Measurements from ENCODE around the gene ADGRG4. TPM values are rescaled to one million over a fixed set of nuclear protein-coding genes. Genes with fewer than 3 reads are reported as not detected.

ADGRG4 gene
- total RNA-seq, 2 donors from 2014 or later, result 0.23 TPM; not detected in 1

GRCh38 chrX:136452614-136453013 is 151.9 kb downstream of the ADGRG4 start:
- Histone ChIP-seq H3K4me3 (no peak overlapping the region), H3K36me3 (no peaks in the 10 kb centered on the region), H3K4me1 (replicated peaks) (no peaks in the 10 kb centered on the region), H3K9me3 (no peaks in the 10 kb centered on the region), H3K27ac (no peak overlapping the region), H3K27me3 (replicated peaks; ENCODE audit: insufficient read depth) (no peaks in the 10 kb centered on the region)
- 78% methylated on average over 5 of the region's 5 CpGs for WGBS
- TF ChIP-seq POLR2AphosphoS5 (IDR thresholded peaks at IDR 0.05), result no peak
- no peak for TF ChIP-seq CTCF (IDR thresholded peaks at IDR 0.05)
- TF ChIP-seq POLR2A (IDR thresholded peaks at IDR 0.05), result no peak
- intact Hi-C loops (cut with DNase I), result no loop called here
- no peak for DNase-seq (ENCODE audit: low spot score)

- Histone ChIP-seq H3K27ac (no peak overlapping the region), H3K9me3 (no peaks in the 10 kb centered on the region), H3K27me3 (replicated peaks; ENCODE audit: insufficient read depth) (no peaks in the 10 kb centered on the region), H3K4me1 (replicated peaks) (no peaks in the 10 kb centered on the region), H3K4me3 (no peak overlapping the region), H3K36me3 (no peaks in the 10 kb centered on the region)
- no peak for TF ChIP-seq POLR2AphosphoS5 (IDR thresholded peaks at IDR 0.05)
- no peak for TF ChIP-seq CTCF (IDR thresholded peaks at IDR 0.05)
- no peak for TF ChIP-seq POLR2A (IDR thresholded peaks at IDR 0.05)
- 84% methylated on average over 1 of the region's 1 CpG for WGBS
- DNase-seq (ENCODE audit: low spot score), result no peak
- intact Hi-C loops (cut with DNase I), result no loop called here
Measured at GRCh38 chrX:136453114-136453513, 152.4 kb downstream of the ADGRG4 start.

DNA sequence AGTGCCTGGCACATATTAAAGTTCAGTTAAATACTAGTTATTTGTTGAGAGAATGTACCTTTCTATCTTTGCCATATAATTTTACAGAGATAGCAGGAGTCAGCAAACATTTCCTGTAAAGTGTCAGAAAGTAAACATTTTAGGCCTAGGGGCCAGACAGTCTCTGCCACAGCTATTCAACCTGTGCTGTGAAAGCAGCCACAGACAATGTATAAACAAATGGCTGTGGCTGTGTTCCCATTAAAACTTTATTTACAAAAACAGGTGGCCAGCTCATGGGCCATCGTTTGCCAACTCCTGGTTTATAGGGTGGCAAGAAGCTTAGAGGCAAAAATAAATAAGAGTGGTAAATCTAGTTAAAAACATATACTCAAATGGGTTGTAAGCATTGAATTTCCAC is 153.0 kb downstream of the ADGRG4 start:
- no peak overlapping the region for H3K27ac ChIP-seq
- no peaks in the 10 kb centered on the region for H3K4me1 ChIP-seq (replicated peaks)
- H3K36me3 ChIP-seq, result no peaks in the 10 kb centered on the region
- no peaks in the 10 kb centered on the region for H3K27me3 ChIP-seq (replicated peaks; ENCODE audit: insufficient read depth)
- intact Hi-C loops (cut with DNase I), result no loop called here
- 35% methylated on average over 1 of the region's 1 CpG for WGBS
- no peaks in the 10 kb centered on the region for H3K9me3 ChIP-seq
- DNase-seq (ENCODE audit: low spot score), result peak; percentile 22
- TF ChIP-seq CTCF (IDR thresholded peaks at IDR 0.05), result no peak
- peak; percentile 61 for TF ChIP-seq POLR2AphosphoS5 (IDR thresholded peaks at IDR 0.05)
- TF ChIP-seq POLR2A (IDR thresholded peaks at IDR 0.05), result no peak
- H3K4me3 ChIP-seq, result no peak overlapping the region

DNA sequence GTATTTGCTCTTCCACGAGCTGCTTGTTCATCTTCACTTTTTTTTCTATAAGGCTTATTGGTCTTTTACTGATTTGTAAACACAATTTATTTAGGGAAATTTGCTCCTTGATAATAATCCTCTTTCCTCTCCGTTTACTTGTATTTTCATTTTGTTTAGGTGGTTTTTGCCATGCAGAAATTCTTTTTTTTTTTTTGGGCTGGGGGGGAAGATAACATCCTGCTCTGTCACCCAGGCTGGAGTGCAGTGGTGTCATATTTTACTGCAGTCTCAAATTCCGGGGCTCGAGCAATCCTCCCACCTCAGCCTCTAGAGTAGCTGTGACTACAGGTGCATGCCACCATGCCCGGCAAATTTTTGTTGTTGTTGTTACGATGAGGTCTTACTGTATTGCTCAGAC is 155.4 kb downstream of the ADGRG4 start:
- Histone ChIP-seq H3K4me1 (replicated peaks) (no peaks in the 10 kb centered on the region), H3K9me3 (no peaks in the 10 kb centered on the region), H3K4me3 (no peak overlapping the region), H3K27me3 (replicated peaks; ENCODE audit: insufficient read depth) (no peaks in the 10 kb centered on the region), H3K27ac (no peak overlapping the region), H3K36me3 (no peaks in the 10 kb centered on the region)
- WGBS, result 57% methylated on average over 6 of the region's 6 CpGs
- TF ChIP-seq CTCF (IDR thresholded peaks at IDR 0.05) (no peak), POLR2AphosphoS5 (IDR thresholded peaks at IDR 0.05) (no peak), POLR2A (IDR thresholded peaks at IDR 0.05) (no peak)
- intact Hi-C loops (cut with DNase I), result no loop called here
- DNase-seq (ENCODE audit: low spot score), result no peak

GRCh38 chrX:136457303-136457917 is 156.6 kb downstream of the ADGRG4 start:
- Histone ChIP-seq H3K9me3 (no peaks in the 10 kb centered on the region), H3K27me3 (replicated peaks; ENCODE audit: insufficient read depth) (no peaks in the 10 kb centered on the region), H3K4me1 (replicated peaks) (no peaks in the 10 kb centered on the region), H3K36me3 (no peaks in the 10 kb centered on the region), H3K27ac (no peak overlapping the region), H3K4me3 (no peak overlapping the region)
- DNase-seq (ENCODE audit: low spot score), result no peak
- intact Hi-C loops (cut with DNase I), result no loop called here
- no peak for TF ChIP-seq POLR2A (IDR thresholded peaks at IDR 0.05)
- no peak for TF ChIP-seq POLR2AphosphoS5 (IDR thresholded peaks at IDR 0.05)
- TF ChIP-seq CTCF (IDR thresholded peaks at IDR 0.05), result no peak
- 34% methylated on average over 5 of the region's 5 CpGs for WGBS

Data from prostate gland (tissue), 2 donors.